K562 (cell line): ENCODE data around the gene OR2AT4. TPM values are rescaled to one million over a fixed set of nuclear protein-coding genes. Genes with fewer than 3 reads are reported as not detected.

ENCODE experiments used
- ATF7 ChIP-seq: fragments of 450-650 bp; IDR thresholded peaks from 2 replicates; pipeline ENCODE4 v1.7.1; 2014; ENCODE audit warnings: mild to moderate bottlenecking, moderate library complexity
- BMI1 ChIP-seq: fragments of 150-350 bp; IDR thresholded peaks from 2 replicates; pipeline ENCODE4 v1.6.1; 2014; ENCODE audit warnings: low read length
- HIVEP1 ChIP-seq: fragments of 250-450 bp; sonication (Bioruptor Pico); IDR thresholded peaks from 2 replicates; pipeline ENCODE4 v1.4.0; 2020; ENCODE audit warnings: mild to moderate bottlenecking
- JUNB ChIP-seq: fragments of 450-650 bp; formaldehyde crosslinking; conservative IDR thresholded peaks from 2 replicates; pipeline ENCODE4 v1.4.0; 2020; ENCODE audit warnings: mild to moderate bottlenecking
- MBD2 ChIP-seq: sonication (generic); IDR thresholded peaks from 2 replicates; pipeline ENCODE4 v1.6.1; 2016; ENCODE audit warnings: low read depth, borderline replicate concordance
- MCM5 ChIP-seq: fragments of 450-650 bp; IDR thresholded peaks from 2 replicates; pipeline ENCODE4 v1.6.1; 2016; ENCODE audit warnings: low read depth
- MITF ChIP-seq: IDR thresholded peaks from 2 replicates; pipeline ENCODE4 v1.6.1; 2014; ENCODE audit warnings: antibody characterized with exemption
- RBM14 ChIP-seq: fragments of 200-400 bp; formaldehyde crosslinking; IDR thresholded peaks from 2 replicates; pipeline ENCODE4 v1.6.1; 2018; ENCODE audit warnings: low read depth, mild to moderate bottlenecking, low read length, moderate library complexity, borderline replicate concordance; ENCODE audit not compliant: insufficient read depth
- RNF2 ChIP-seq: sonication (generic); IDR thresholded peaks from 2 replicates; pipeline ENCODE4 v1.6.1; 2016
- SIN3A ChIP-seq, 2 experiments: fragments of 150-350 bp in 1 of 2; IDR thresholded peaks; 2 replicates each; pipeline ENCODE4 v1.6.1; 2011 to 2016; ENCODE audit warnings: borderline replicate concordance in 2 of 2, low read depth in 2 of 2, low read length in 2 of 2, mild to moderate bottlenecking in 2 of 2, moderate library complexity in 2 of 2; ENCODE audit not compliant: control insufficient read depth in 1 of 2
- SMARCA5 ChIP-seq: fragments of 450-650 bp; IDR thresholded peaks from 2 replicates; pipeline ENCODE4 v1.6.1; 2016
- STAT5B ChIP-seq: fragments of 250-450 bp; sonication (Bioruptor Pico); IDR thresholded peaks from 2 replicates; pipeline ENCODE4 v1.8.0; 2021; ENCODE audit warnings: mild to moderate bottlenecking, inconsistent platforms
- TRIM24 ChIP-seq, 2 experiments: fragments of 450-650 bp; IDR thresholded peaks; 2 replicates each; pipeline ENCODE4 v1.6.1; 2016
- ZC3H4 ChIP-seq: sonication (generic); formaldehyde crosslinking; IDR thresholded peaks from 2 replicates; pipeline ENCODE4 v1.9.0; 2021; ENCODE audit warnings: missing genetic modification reagents, borderline replicate concordance
- ZNF212 ChIP-seq: fragments of 450-650 bp; formaldehyde crosslinking; IDR thresholded peaks from 2 replicates; pipeline ENCODE4 v1.4.0; 2020; ENCODE audit warnings: mild to moderate bottlenecking
- ZNF23 ChIP-seq: fragments of 250-450 bp; sonication (Bioruptor Pico); IDR thresholded peaks from 2 replicates; pipeline ENCODE4 v1.4.0; 2020; ENCODE audit warnings: mild to moderate bottlenecking
- ZNF583 ChIP-seq: fragments of 250-450 bp; sonication (Bioruptor Pico); IDR thresholded peaks from 2 replicates; pipeline ENCODE4 v1.4.0; 2020
- polyA plus RNA-seq, 8 experiments: library from polyadenylated mRNA; depleted of rRNA in 4 of 8; stranded (reverse) in 5 of 8; unstranded in 3 of 8; fragments of >200 nt; fragmentation: Nextera tagmentation in 2 of 8; fragmentation: Illumina TruSeq in 1 of 8; extraction: Ambion mirVana in 2 of 8; extraction: Trizol in 1 of 8; gene quantifications; 2 replicates each; pipeline versions ENCODE4 v1.2.1 to v1.2.3, GENCODE V29; 2011 to 2014; ENCODE audit warnings: inconsistent platforms in 1 of 8, missing spikeins in 1 of 8
- total RNA-seq, 7 experiments: library from RNA; depleted of rRNA in 6 of 7; stranded (reverse); fragments of >200 nt in 6 of 7; fragmentation: Illumina TruSeq in 2 of 7; extraction: Trizol in 2 of 7; gene quantifications; 2 replicates each; pipeline versions ENCODE4 v1.2.1 to v1.2.3, GENCODE V29; 2011 to 2021; ENCODE audit warnings: low replicate concordance in 1 of 7
- TF ChIP-seq, protein P1 (sequence below): conservative IDR thresholded peaks from 2 replicates; pipeline ENCODE4 v1.6.1; 2011; ENCODE audit warnings: low read depth, mild to moderate bottlenecking, low read length; ENCODE audit not compliant: control insufficient read depth
- TF ChIP-seq, protein P2 (sequence below): fragments of 450-650 bp; IDR thresholded peaks from 2 replicates; pipeline ENCODE4 v1.6.1; 2017; ENCODE audit warnings: antibody characterized with exemption, mild to moderate bottlenecking

OR2AT4 gene
- total and polyA plus RNA-seq, 9 of the 15 experiments (the other 6 are each of a cell fraction or from before 2014, with no cell fraction given) = 0.86 to 3.1 (median 2.0) TPM

GRCh38 chr11:75142714-75143419 is 46.2 kb upstream of the OR2AT4 start (continued):
- peak; percentile 55; the same call in 1 of the 2 replicates for TF ChIP-seq MITF
- no peak for TF ChIP-seq BMI1
- TF ChIP-seq, protein P1, sequence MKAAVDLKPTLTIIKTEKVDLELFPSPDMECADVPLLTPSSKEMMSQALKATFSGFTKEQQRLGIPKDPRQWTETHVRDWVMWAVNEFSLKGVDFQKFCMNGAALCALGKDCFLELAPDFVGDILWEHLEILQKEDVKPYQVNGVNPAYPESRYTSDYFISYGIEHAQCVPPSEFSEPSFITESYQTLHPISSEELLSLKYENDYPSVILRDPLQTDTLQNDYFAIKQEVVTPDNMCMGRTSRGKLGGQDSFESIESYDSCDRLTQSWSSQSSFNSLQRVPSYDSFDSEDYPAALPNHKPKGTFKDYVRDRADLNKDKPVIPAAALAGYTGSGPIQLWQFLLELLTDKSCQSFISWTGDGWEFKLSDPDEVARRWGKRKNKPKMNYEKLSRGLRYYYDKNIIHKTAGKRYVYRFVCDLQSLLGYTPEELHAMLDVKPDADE = peak; percentile 39; the same call in 1 of the 2 replicates
- TF ChIP-seq HIVEP1 (CRISPR knock-in tag) = no peak
- no peak for TF ChIP-seq ZNF583 (CRISPR knock-in tag)
- TF ChIP-seq ZNF212 (CRISPR knock-in tag) = no peak
- 0 out of 2 replicates have a peak, but pooled peaks have one; percentile 26 for TF ChIP-seq RNF2
- TF ChIP-seq ZC3H4 (CRISPR knock-in tag) = no peak
- TF ChIP-seq SIN3A (IDR thresholded peaks at IDR 0.05; ENCODE audit: borderline replicate concordance in 2 of 2, control insufficient read depth in 1 of 2, low read depth in 2 of 2, low read length in 2 of 2) = peak in 1 of 2 experiments; percentile 23; a peak in 1 of 4 replicates
- TF ChIP-seq SMARCA5 = no peak
- peak; percentile 28; the same call in 1 of the 2 replicates for TF ChIP-seq MBD2
- no peak for TF ChIP-seq RBM14
- no peak for TF ChIP-seq ZNF23 (CRISPR knock-in tag)
- TF ChIP-seq, protein P2, sequence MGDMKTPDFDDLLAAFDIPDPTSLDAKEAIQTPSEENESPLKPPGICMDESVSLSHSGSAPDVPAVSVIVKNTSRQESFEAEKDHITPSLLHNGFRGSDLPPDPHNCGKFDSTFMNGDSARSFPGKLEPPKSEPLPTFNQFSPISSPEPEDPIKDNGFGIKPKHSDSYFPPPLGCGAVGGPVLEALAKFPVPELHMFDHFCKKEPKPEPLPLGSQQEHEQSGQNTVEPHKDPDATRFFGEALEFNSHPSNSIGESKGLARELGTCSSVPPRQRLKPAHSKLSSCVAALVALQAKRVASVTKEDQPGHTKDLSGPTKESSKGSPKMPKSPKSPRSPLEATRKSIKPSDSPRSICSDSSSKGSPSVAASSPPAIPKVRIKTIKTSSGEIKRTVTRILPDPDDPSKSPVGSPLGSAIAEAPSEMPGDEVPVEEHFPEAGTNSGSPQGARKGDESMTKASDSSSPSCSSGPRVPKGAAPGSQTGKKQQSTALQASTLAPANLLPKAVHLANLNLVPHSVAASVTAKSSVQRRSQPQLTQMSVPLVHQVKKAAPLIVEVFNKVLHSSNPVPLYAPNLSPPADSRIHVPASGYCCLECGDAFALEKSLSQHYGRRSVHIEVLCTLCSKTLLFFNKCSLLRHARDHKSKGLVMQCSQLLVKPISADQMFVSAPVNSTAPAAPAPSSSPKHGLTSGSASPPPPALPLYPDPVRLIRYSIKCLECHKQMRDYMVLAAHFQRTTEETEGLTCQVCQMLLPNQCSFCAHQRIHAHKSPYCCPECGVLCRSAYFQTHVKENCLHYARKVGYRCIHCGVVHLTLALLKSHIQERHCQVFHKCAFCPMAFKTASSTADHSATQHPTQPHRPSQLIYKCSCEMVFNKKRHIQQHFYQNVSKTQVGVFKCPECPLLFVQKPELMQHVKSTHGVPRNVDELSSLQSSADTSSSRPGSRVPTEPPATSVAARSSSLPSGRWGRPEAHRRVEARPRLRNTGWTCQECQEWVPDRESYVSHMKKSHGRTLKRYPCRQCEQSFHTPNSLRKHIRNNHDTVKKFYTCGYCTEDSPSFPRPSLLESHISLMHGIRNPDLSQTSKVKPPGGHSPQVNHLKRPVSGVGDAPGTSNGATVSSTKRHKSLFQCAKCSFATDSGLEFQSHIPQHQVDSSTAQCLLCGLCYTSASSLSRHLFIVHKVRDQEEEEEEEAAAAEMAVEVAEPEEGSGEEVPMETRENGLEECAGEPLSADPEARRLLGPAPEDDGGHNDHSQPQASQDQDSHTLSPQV = peak; percentile 89
- TF ChIP-seq ATF7 = peak; percentile 58; the same call in 1 of the 2 replicates
- TF ChIP-seq JUNB (CRISPR knock-in tag) = 0 out of 2 replicates have a peak, but pooled peaks have one; percentile 45
- TF ChIP-seq MCM5 = no peak
- TF ChIP-seq TRIM24 (IDR thresholded peaks at IDR 0.05) = peak in 1 of 2 experiments; percentile 60; a peak in 1 of 4 replicates
- no peak for TF ChIP-seq STAT5B (CRISPR knock-in tag)
